Spinal cord (tissue), 10 donors: ENCODE results near the gene GATM. TPM values are rescaled to one million over a fixed set of nuclear protein-coding genes. Genes with fewer than 3 reads are reported as not detected.
A peak's percentile ranks its signal among the peaks of the same experiment; 100 is the strongest.
"Not testable (repeated sequence)": the region's sequence is repeated elsewhere in the genome, so short reads cannot be mapped to it uniquely, and the experiment has no call there.

ENCODE experiments used
- DNase-seq, 6 donors: peaks; one replicate each; pipeline versions ENCODE4 v3.0.0 to v3.0.0-alpha.2; 2013 to 2015; ENCODE audit warnings: low spot score in 6 of 6, low read depth in 4 of 6
- H3K27ac ChIP-seq: one replicate; pipeline ENCODE4 v1.5.1; 2013; ENCODE audit warnings: low read depth, low read length, control low read depth
- H3K27me3 ChIP-seq: one replicate; pipeline ENCODE4 v1.6.1; 2013; ENCODE audit warnings: low read length; ENCODE audit not compliant: control insufficient read depth, insufficient read depth
- H3K36me3 ChIP-seq: one replicate; pipeline ENCODE4 v1.6.1; 2013; ENCODE audit warnings: low read length; ENCODE audit not compliant: control insufficient read depth, insufficient read depth
- H3K4me1 ChIP-seq: one replicate; pipeline ENCODE4 v1.6.1; 2013; ENCODE audit warnings: low read length; ENCODE audit not compliant: control insufficient read depth, insufficient read depth
- H3K4me3 ChIP-seq: one replicate; pipeline ENCODE4 v1.5.1; 2013; ENCODE audit warnings: low read depth, low read length, control low read depth
- H3K9me3 ChIP-seq: one replicate; pipeline ENCODE4 v1.6.1; 2013; ENCODE audit warnings: low read length; ENCODE audit not compliant: control insufficient read depth, insufficient read depth
- WGBS: methylation state at CpG from one replicate; pipeline ENCODE4 v1.1.5; 2013; ENCODE audit warnings: missing lambda C conversion rate; ENCODE audit not compliant: insufficient coverage; 5-methylcytosine and 5-hydroxymethylcytosine counted together
- polyA plus RNA-seq, 2 donors: library from polyadenylated mRNA; unstranded; fragments of 120-200 nt; gene quantifications; one replicate each; pipeline ENCODE4 v1.2.1, GENCODE V29; 2013; ENCODE audit not compliant: insufficient read length in 2 of 2
- total RNA-seq, 2 donors: library from RNA; depleted of rRNA in 1 of 2; stranded (reverse); fragments of 120-200 nt in 1 of 2; fragments of >200 nt in 1 of 2; gene quantifications; one replicate each; pipeline versions ENCODE4 v1.2.3 to v1.2.4, GENCODE V29; 2013 to 2014
- donor health status: healthy.

The GATM gene
- total and polyA plus RNA-seq, 4 donors, result 142 to 279 (median 200) TPM

DNA sequence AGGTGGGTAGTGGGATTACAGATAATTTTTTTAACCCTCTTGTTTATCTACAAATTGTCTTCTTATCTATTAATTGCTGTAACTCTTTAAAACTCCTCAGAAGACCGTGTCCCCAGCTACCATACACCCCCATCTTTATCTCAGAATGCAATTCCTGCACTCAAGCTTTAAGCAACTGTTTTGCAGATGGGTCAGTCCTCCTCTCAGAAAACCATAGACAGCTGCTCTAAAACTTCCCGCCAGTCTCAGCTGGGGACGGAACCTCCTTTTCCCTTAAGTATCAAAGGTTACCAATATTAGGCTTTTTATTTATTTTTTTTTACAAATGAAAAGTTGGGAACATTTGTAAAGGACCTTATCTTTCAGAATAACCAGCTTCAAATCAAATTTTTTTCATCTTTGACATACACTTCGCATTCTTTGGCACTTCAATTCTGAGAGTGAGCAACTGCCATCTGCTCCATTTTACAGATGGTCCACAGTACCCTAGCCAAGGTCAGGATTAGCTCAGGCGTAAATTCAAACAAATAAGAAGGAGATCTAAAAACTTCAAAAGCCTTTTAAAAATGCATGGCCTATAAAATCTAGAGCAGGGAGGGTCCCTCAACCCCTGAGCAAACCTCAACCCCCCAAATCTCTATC, 1.3 kb downstream of the GATM start:
- no peak for DNase-seq
- Histone ChIP-seq H3K36me3 (peaks cover 3% of the 10 kb centered on the region), H3K4me1 (peaks cover 26% of the 10 kb centered on the region), H3K4me3 (peak overlapping the region; percentile 74), H3K27ac (peak overlapping the region; percentile 91), H3K27me3 (no peaks in the 10 kb centered on the region), H3K9me3 (no peaks in the 10 kb centered on the region)
- WGBS, result 13% methylated on average over 1 of the region's 5 CpGs

DNA sequence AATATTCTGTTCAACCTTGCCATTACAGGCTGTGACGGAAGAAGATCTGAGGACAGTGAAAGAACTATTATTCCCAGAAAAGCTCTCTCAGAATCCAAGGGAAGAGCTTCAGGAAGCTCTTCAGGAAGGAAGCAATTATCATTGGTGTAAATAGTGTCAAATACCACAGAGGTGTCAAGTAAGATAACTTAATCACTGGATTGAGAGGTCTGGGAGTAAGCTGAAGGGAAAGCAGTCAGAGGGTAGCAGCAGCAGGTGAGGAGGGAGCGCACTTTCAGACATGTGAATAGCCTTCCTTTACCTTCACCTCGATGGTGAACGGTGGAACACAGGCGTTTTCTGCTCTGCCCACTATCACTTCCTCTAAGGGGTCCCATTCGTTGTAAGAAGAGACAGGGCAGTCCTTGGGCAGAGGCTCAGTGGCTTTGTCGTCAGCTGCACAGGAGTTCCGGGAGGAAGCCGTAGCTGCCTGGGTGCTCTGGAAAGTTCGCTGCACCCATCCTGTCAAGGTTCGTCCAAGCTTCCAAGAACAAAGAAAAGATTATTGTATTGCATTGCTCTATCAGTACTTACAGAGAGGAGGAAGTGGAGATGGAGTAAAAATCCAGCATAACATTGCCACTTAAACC, 1.9 kb downstream of the GATM start:
- peak in 1 of 6 donors; percentile 24 for DNase-seq
- Histone ChIP-seq H3K27me3 (no peaks in the 10 kb centered on the region), H3K27ac (peak overlapping the region; percentile 91), H3K4me3 (peak overlapping the region; percentile 74), H3K4me1 (peaks cover 26% of the 10 kb centered on the region), H3K36me3 (peaks cover 3% of the 10 kb centered on the region), H3K9me3 (no peaks in the 10 kb centered on the region)
- WGBS, result 52% methylated on average over 5 of the region's 11 CpGs

DNA sequence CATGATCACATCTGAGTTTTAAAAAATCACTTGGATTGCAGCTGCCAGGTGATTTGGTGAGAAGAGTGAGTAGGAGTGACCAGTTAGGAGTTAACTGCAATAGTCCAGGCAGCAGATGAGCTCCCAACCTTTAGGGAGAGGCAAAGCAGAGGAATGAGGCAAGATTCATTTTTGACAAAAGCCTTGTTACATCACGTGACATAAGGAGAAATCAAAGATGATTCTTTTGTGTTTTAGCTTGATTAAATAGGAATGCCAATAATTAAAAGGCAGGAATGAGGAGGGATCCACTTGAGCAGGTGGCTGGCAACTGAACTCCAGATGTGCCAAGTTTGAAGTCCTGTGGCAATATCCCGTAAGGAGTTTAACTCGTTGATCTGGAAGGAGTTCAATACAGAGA, 2.5 kb downstream of the GATM start:
- peaks cover 3% of the 10 kb centered on the region for H3K36me3 ChIP-seq
- H3K4me1 ChIP-seq, result peaks cover 28% of the 10 kb centered on the region
- no peaks in the 10 kb centered on the region for H3K27me3 ChIP-seq
- no peaks in the 10 kb centered on the region for H3K9me3 ChIP-seq
- 55% methylated on average over 3 of the region's 3 CpGs for WGBS
- peak overlapping the region; percentile 91 for H3K27ac ChIP-seq
- peak overlapping the region; percentile 74 for H3K4me3 ChIP-seq
- no peak for DNase-seq

DNA sequence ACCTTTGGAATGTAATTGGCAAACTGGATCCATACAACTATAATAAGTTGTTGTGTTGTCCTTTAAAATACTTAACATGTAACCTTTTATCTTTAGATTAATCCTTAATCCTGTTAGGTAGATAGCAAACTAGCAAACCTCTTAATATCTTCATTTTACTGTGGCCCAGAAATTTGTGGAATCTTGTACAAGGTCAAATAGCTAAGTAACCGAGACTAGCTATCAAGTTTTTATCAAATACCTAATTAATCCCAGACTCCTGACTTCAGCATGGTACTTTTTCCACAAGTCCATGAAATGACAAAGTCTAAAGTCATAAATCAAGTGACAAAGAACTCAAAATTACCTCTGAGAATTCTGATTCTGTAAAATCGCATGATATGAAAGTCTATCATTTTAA, 4.4 kb downstream of the GATM start:
- no CpG with 5 or more reads among the region's 2 CpGs for whole genome bisulfite sequencing
- Histone ChIP-seq H3K27ac (peak overlapping the region; percentile 88), H3K36me3 (peaks cover 3% of the 10 kb centered on the region), H3K9me3 (no peaks in the 10 kb centered on the region), H3K4me3 (no peak overlapping the region), H3K27me3 (no peaks in the 10 kb centered on the region), H3K4me1 (peaks cover 31% of the 10 kb centered on the region)
- DNase-seq, result no peak

DNA sequence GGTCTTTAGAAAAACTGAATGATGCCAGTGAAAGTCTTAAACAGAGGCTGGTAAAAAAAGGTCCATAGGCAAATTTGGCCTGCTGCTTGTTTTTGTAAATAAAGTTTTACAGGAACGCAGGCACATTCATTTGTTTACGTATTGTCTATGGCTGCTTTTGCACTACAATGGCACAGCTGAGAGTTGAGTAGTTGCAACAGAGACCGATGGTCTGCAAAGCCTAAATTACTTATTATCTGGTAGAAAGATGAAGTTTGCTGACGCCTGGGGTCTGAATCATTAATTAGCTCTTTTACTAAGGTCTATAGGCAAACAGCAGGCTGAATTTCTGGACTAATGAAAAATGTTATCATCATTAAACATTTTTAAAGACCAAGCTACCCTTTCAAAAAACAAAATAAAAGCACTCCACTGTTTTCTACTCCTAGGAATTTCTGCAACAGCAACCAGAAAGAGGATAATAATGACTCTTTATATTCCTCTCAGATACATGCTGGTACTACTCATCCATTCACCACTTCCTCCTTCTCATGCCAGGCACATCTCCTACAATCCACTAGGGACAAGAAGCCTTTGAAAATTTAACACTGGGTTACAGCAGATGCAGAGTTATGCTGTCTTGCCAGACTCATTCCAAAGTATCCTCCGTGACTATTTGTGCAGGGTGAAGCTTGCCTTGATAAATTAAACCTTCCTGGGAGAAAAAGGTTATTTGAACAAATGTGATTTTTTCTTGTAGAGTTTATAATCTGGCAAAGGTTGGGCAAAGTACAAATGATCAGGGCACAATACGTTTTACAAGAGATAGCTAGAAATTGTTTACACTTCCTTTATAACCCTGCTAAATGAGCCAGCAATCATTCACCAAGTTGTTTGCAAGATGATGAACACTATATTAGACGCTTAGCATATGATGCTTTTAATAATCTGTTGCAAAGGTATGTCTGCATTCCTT, 6.0 kb downstream of the GATM start:
- H3K4me3 ChIP-seq, result peak overlapping the region; percentile 1
- no peaks in the 10 kb centered on the region for H3K27me3 ChIP-seq
- H3K27ac ChIP-seq, result peak overlapping the region; percentile 88
- WGBS, result no CpG with 5 or more reads among the region's 7 CpGs
- H3K9me3 ChIP-seq, result no peaks in the 10 kb centered on the region
- H3K36me3 ChIP-seq, result peaks cover 9% of the 10 kb centered on the region
- peak in 4 of 6 donors; percentile 53 to 91 (median 76) for DNase-seq
- H3K4me1 ChIP-seq, result peaks cover 24% of the 10 kb centered on the region

DNA sequence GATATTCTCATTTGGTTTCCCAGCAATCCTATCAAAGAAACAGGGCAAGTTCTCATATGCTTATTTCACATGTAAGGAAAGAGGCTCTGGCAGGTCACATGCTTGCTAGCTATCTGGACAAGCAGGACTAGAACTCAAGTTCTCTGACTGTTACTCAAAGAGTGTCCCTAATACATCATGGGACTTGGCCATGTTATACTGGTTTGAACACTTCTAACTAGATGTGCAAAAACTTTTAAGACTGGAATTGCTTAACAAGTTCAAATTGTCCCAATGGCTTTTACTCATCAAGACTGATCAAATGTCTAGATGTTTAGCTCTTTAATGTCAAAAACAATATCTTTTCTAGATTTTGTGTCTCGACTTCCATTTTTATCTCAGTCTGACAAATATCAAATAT, 6.8 kb downstream of the GATM start:
- DNase-seq, result no peak
- Histone ChIP-seq H3K9me3 (no peaks in the 10 kb centered on the region), H3K4me1 (peaks cover 23% of the 10 kb centered on the region), H3K27me3 (no peaks in the 10 kb centered on the region), H3K36me3 (peaks cover 11% of the 10 kb centered on the region), H3K4me3 (no peak overlapping the region), H3K27ac (peak overlapping the region; percentile 88)
- WGBS, result no CpG with 5 or more reads among the region's 1 CpG

DNA sequence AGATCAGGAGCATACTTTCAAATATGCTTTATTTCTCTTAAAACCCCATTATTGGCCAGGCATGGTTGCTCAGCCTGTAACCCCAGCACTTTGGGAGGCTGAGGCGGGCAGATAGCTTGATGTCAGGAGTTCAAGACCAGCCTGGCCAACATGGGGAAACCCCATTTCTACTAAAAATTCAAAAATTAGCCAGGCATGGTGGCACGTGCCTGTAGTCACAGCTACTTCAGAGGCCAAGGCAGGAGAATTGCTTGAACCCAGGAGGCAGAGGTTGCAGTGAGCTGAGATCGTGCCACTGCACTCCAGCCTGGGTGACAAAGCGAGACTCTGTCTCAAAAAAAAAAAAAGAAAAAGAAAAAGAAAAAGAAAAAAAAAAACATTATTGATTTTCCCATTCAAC, 8.3 kb downstream of the GATM start:
- H3K4me3 ChIP-seq, H3K27ac ChIP-seq, H3K9me3 ChIP-seq, DNase-seq, H3K36me3 ChIP-seq, H3K27me3 ChIP-seq: not testable (repeated sequence)
- 100% methylated on average over 2 of the region's 4 CpGs for WGBS
- H3K4me1 ChIP-seq, result peaks cover 17% of the 10 kb centered on the region

DNA sequence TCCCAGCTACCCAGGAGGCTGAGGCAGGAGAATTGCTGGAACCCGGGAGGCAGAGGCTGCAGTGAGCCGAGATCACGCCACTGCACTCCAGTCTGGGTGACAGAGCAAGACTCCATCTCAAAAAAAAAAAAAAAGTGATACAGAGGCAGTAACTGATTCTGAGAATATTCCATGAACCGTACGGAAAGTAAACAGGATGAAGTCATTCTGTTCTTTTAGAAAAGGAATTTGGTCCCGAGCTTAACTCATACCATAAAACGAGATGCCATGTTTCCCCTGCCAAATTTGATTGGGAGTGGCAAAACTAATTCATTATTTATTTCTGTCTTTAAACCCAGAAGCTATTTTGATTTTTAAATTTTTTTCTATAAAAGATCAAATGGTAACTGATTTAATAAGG, 11.1 kb downstream of the GATM start:
- WGBS, result no CpG with 5 or more reads among the region's 7 CpGs
- not testable (repeated sequence) for H3K4me1 ChIP-seq, H3K27ac ChIP-seq, H3K27me3 ChIP-seq, H3K4me3 ChIP-seq, H3K9me3 ChIP-seq, DNase-seq
- H3K36me3 ChIP-seq, result peaks cover 20% of the 10 kb centered on the region

DNA sequence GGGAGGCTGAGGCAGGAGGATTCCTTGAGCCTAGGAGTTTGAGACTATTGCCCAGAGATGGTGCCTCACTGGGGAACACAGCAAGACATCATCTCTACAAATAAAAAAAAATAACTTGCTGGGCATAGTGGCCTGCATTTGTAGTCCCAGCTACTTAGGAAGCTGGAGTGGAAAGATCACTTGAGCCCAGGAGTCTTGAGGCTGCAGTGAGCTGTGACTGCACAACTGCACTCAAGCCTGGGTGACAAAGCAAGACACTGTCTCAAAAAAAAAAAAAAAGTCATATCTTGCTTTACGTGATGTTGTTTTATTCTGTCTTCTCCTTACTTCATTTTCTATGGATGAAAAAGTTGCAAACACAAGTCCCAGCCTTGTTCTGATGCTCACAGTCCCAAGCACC, 14.1 kb downstream of the GATM start:
- no peaks in the 10 kb centered on the region for H3K9me3 ChIP-seq
- H3K27me3 ChIP-seq, result no peaks in the 10 kb centered on the region
- WGBS, result no CpG with 5 or more reads among the region's 1 CpG
- no peak overlapping the region for H3K27ac ChIP-seq
- peaks cover 23% of the 10 kb centered on the region for H3K36me3 ChIP-seq
- no peaks in the 10 kb centered on the region for H3K4me1 ChIP-seq
- DNase-seq, result no peak
- H3K4me3 ChIP-seq, result no peak overlapping the region
